Transverse colon (tissue), 4 donors: Measurements from ENCODE around the gene DCT. TPM values are rescaled to one million over a fixed set of nuclear protein-coding genes. Genes with fewer than 3 reads are reported as not detected.

Experiments
- DNase-seq: peaks from one replicate; pipeline ENCODE4 v3.0.0-alpha.2; 2019
- H3K27ac ChIP-seq, 4 donors: fragments of 200-600 bp; sonication (generic); 2 replicates each; pipeline ENCODE4 v1.5.1; 2016 to 2018; ENCODE audit warnings: inconsistent platforms in 4 of 4
- H3K27me3 ChIP-seq: fragments of 200-600 bp; sonication (generic); 2 replicates; pipeline ENCODE4 v1.5.1; 2017; ENCODE audit warnings: inconsistent platforms
- H3K36me3 ChIP-seq, 4 donors: fragments of 200-600 bp; sonication (generic); 2 replicates each; pipeline ENCODE4 v1.5.1; 2017 to 2019; ENCODE audit warnings: inconsistent platforms in 4 of 4
- H3K4me1 ChIP-seq, 4 donors: fragments of 200-600 bp; sonication (generic); 2 replicates each; pipeline ENCODE4 v1.5.1; 2017 to 2020; ENCODE audit warnings: inconsistent platforms in 4 of 4
- H3K4me3 ChIP-seq, 4 donors: fragments of 200-600 bp; sonication (generic); 1 replicate in 1 of 4; 2 replicates in 3 of 4; pipeline versions ENCODE4 v1.5.1 to v1.6.1; 2017 to 2019; ENCODE audit warnings: inconsistent platforms in 4 of 4
- H3K9me3 ChIP-seq, 2 donors: fragments of 200-600 bp; sonication (generic); 2 replicates each; pipeline ENCODE4 v1.5.1; 2017 to 2019; ENCODE audit warnings: inconsistent platforms in 2 of 2
- EP300 ChIP-seq: sonication (generic); formaldehyde crosslinking; IDR thresholded peaks from one replicate; pipeline ENCODE4 v1.6.1; 2017; ENCODE audit warnings: antibody characterized with exemption, low read depth
- POLR2A ChIP-seq: fragments of 450-650 bp; IDR thresholded peaks from one replicate; pipeline ENCODE4 v1.6.1; 2016; ENCODE audit warnings: antibody characterized with exemption, mild to moderate bottlenecking, moderate library complexity
- POLR2AphosphoS5 ChIP-seq, 3 donors: sonication (generic); formaldehyde crosslinking; IDR thresholded peaks; one replicate each; pipeline ENCODE4 v1.6.1; 2016; ENCODE audit warnings: antibody characterized with exemption in 3 of 3
- WGBS, 2 donors: methylation state at CpG; one replicate each; pipeline ENCODE4 v1.1.5; 2018; ENCODE audit warnings: low coverage in 1 of 2; 5-methylcytosine and 5-hydroxymethylcytosine counted together
- in situ Hi-C, 4 donors: fragments of 200-750 bp; cut with MboI; loops; one replicate each; pipeline versions ENCODE4 v1.15.0 to v1.15.1; 2017; ENCODE audit warnings: low sequenced_read_pairs in 3 of 4, low pct_ligation_motif_present in 1 of 4, low pct_unique_long_range_greater_than_20kb in 1 of 4
- intact Hi-C: fragments of 100-400 bp; cut with DNase I; formaldehyde crosslinking; loops from one replicate; pipeline ENCODE4 v1.15.1; 2023; ENCODE audit warnings: low total_unique reads
- total RNA-seq, 4 donors: library from RNA; depleted of rRNA; stranded (reverse); fragments of >200 nt; gene quantifications; one replicate each; pipeline ENCODE4 v1.1.0, GENCODE V29; 2016
- TF ChIP-seq, protein P1 (sequence below), 5 experiments: fragments of 200-600 bp in 3 of 5; fragments of 450-650 bp in 2 of 5; sonication (generic) in 3 of 5; IDR thresholded peaks; 1 replicate in 2 of 5; 2 replicates in 3 of 5; pipeline ENCODE4 v1.5.1; 2016 to 2017; ENCODE audit warnings: antibody characterized with exemption in 5 of 5, inconsistent platforms in 3 of 5, mild to moderate bottlenecking in 2 of 5, moderate library complexity in 1 of 5

Gene DCT
- total RNA-seq, 4 donors from 2014 or later: not detected

- Histone ChIP-seq H3K4me3 (no peak overlapping the region), H3K9me3 (no peaks in the 10 kb centered on the region), H3K27ac (no peak overlapping the region), H3K27me3 (no peaks in the 10 kb centered on the region), H3K4me1 (no peaks in the 10 kb centered on the region), H3K36me3 (no peaks in the 10 kb centered on the region)
- TF ChIP-seq POLR2A: no peak
- no peak for TF ChIP-seq EP300
- TF ChIP-seq, protein P1, sequence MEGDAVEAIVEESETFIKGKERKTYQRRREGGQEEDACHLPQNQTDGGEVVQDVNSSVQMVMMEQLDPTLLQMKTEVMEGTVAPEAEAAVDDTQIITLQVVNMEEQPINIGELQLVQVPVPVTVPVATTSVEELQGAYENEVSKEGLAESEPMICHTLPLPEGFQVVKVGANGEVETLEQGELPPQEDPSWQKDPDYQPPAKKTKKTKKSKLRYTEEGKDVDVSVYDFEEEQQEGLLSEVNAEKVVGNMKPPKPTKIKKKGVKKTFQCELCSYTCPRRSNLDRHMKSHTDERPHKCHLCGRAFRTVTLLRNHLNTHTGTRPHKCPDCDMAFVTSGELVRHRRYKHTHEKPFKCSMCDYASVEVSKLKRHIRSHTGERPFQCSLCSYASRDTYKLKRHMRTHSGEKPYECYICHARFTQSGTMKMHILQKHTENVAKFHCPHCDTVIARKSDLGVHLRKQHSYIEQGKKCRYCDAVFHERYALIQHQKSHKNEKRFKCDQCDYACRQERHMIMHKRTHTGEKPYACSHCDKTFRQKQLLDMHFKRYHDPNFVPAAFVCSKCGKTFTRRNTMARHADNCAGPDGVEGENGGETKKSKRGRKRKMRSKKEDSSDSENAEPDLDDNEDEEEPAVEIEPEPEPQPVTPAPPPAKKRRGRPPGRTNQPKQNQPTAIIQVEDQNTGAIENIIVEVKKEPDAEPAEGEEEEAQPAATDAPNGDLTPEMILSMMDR (IDR thresholded peaks at IDR 0.05): no peak
- TF ChIP-seq POLR2AphosphoS5 (IDR thresholded peaks at IDR 0.05): no peak
- DNase-seq: no peak
- intact Hi-C loops (no loop called here), in situ Hi-C loops (no loop called here)
- WGBS, 2 donors: 86 to 91% methylated on average over 5 to 6 of the region's 6 CpGs
Observed at GRCh38 chr13:94462670-94463069, 16.8 kb downstream of the DCT start.

- Histone ChIP-seq H3K9me3 (no peaks in the 10 kb centered on the region), H3K27ac (no peak overlapping the region), H3K4me3 (no peak overlapping the region), H3K36me3 (no peaks in the 10 kb centered on the region), H3K27me3 (no peaks in the 10 kb centered on the region), H3K4me1 (no peaks in the 10 kb centered on the region)
- in situ Hi-C loops (no loop called here), intact Hi-C loops (no loop called here)
- DNase-seq: no peak
- TF ChIP-seq POLR2AphosphoS5 (IDR thresholded peaks at IDR 0.05) (no peak), POLR2A (no peak), EP300 (no peak)
- TF ChIP-seq, protein P1 (IDR thresholded peaks at IDR 0.05): no peak
- 69 to 92% methylated on average over 1 of the region's 1 CpG for WGBS, 2 donors
Observed at GRCh38 chr13:94459116-94459515, 20.4 kb downstream of the DCT start.

DNA sequence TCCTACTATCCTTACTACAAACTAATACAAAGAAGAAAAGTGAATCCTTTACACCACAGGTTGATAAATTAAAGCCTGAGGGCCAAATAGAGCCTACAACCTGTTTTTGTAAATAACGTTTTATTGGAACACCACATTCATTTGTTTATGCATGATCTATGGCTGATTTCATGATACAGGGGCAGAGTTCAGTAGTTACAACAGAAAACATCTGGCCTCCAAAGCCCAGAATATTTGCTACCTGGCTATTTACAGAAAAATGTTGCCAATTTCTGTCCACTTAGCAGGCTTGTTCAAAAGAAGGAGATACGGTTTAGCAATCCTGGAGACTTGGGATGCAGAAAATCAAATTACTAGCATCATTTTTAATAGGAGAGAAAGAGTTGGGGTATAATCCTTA lies 24.1 kb downstream of the DCT start:
- intact Hi-C loops: no loop called here
- WGBS, 2 donors: 33 to 54% methylated on average over 2 of the region's 2 CpGs
- no peak overlapping the region for H3K27ac ChIP-seq
- no peaks in the 10 kb centered on the region for H3K36me3 ChIP-seq
- in situ Hi-C loops: no loop called here
- TF ChIP-seq POLR2AphosphoS5 (IDR thresholded peaks at IDR 0.05) (no peak), EP300 (no peak), POLR2A (no peak)
- TF ChIP-seq, protein P1 (IDR thresholded peaks at IDR 0.05): no peak
- no peaks in the 10 kb centered on the region for H3K4me1 ChIP-seq
- no peaks in the 10 kb centered on the region for H3K9me3 ChIP-seq
- no peak for DNase-seq
- no peaks in the 10 kb centered on the region for H3K27me3 ChIP-seq
- H3K4me3 ChIP-seq: no peak overlapping the region

- TF ChIP-seq POLR2A: no peak
- no peak for TF ChIP-seq EP300
- no peak for TF ChIP-seq POLR2AphosphoS5 (IDR thresholded peaks at IDR 0.05)
- TF ChIP-seq, protein P1 (IDR thresholded peaks at IDR 0.05): no peak
- in situ Hi-C loops: no loop called here
- no peak for DNase-seq
- 68 to 69% methylated on average over 2 of the region's 2 CpGs for WGBS, 2 donors
- Histone ChIP-seq H3K27ac (no peak overlapping the region), H3K9me3 (no peaks in the 10 kb centered on the region), H3K4me1 (no peaks in the 10 kb centered on the region), H3K4me3 (no peak overlapping the region), H3K27me3 (no peaks in the 10 kb centered on the region), H3K36me3 (no peaks in the 10 kb centered on the region)
- intact Hi-C loops: no loop called here
Observed at GRCh38 chr13:94454906-94455305, 24.6 kb downstream of the DCT start.
